Endothelial cell of umbilical vein (primary cell): Measurements from ENCODE around the gene BBS10.

Experiments
- FOS ChIP-seq: IDR thresholded peaks from 2 replicates; pipeline ENCODE4 v1.6.1; 2011; ENCODE audit warnings: mild to moderate bottlenecking, low read length, moderate library complexity, borderline replicate concordance; ENCODE audit not compliant: insufficient read depth
- MYC ChIP-seq: IDR thresholded peaks from one replicate; pipeline ENCODE4 v1.6.1; 2011; ENCODE audit warnings: mild to moderate bottlenecking, low read depth, low read length
- POLR2A ChIP-seq: IDR thresholded peaks from 2 replicates; pipeline ENCODE4 v1.6.1; 2012; ENCODE audit warnings: low read depth, mild to moderate bottlenecking, control low read depth, low read length
- TF ChIP-seq, protein P1 (sequence below), 2 donors: IDR thresholded peaks; 1 replicate in 1 of 2; 2 replicates in 1 of 2; pipeline ENCODE4 v1.5.1; 2011; ENCODE audit warnings: low read length in 2 of 2, mild to moderate bottlenecking in 2 of 2, moderate library complexity in 2 of 2, control low read depth in 1 of 2, inconsistent platforms in 1 of 2, low read depth in 1 of 2; ENCODE audit not compliant: insufficient read depth in 1 of 2; ENCODE audit errors: extremely low read depth in 1 of 2

DNA sequence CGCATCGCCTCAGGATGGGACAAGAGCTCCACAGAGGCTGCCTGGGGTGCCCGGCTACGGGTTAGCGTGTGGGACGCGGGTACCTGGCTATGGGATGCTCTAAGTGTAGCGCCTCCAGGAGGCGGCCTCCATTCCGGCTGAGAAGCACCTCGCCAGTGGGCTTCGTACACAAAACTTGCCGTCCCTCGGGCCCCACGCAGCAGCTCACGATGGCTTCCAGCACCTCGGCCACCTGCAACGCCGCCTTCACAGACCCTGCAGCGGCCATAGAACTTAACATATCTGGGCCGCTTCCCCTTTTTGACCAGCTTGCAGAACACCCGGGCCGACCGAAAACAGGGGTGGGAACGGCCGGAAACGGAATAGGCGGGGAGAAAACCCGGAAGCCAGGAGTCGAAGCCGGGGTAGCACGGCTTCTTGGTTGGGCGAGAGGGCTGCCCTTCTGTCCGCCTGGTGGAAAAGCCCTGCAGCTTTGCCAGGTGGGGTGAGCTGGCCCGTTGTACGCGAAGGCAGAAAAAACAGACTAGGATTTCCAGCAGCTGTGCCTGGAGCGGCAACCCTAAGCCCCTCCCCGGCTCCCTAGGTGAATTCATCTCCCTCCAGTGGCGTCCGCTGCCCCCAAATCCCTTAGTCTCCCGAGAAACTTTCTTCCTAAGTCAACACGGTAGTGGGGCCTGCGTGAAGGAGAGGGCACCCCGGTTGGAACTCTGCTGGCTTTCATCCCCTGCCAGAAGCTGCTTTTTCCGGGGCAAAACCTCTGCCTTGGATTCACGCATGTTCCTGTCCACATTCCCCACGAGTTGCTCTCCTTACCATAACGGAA, at the start of gene BBS10:
- TF ChIP-seq, protein P1, sequence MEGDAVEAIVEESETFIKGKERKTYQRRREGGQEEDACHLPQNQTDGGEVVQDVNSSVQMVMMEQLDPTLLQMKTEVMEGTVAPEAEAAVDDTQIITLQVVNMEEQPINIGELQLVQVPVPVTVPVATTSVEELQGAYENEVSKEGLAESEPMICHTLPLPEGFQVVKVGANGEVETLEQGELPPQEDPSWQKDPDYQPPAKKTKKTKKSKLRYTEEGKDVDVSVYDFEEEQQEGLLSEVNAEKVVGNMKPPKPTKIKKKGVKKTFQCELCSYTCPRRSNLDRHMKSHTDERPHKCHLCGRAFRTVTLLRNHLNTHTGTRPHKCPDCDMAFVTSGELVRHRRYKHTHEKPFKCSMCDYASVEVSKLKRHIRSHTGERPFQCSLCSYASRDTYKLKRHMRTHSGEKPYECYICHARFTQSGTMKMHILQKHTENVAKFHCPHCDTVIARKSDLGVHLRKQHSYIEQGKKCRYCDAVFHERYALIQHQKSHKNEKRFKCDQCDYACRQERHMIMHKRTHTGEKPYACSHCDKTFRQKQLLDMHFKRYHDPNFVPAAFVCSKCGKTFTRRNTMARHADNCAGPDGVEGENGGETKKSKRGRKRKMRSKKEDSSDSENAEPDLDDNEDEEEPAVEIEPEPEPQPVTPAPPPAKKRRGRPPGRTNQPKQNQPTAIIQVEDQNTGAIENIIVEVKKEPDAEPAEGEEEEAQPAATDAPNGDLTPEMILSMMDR (IDR thresholded peaks at IDR 0.05; ENCODE audit: extremely low read depth in 1 of 2, insufficient read depth in 1 of 2, low read depth in 1 of 2, low read length in 2 of 2) = peak; percentile 24 to 66
- TF ChIP-seq POLR2A = peak; percentile 81
- TF ChIP-seq FOS = no peak
- TF ChIP-seq MYC = no peak
